Measurements from ENCODE around the gene PROZ.
"Not testable (repeated sequence)": the region's sequence is repeated elsewhere in the genome, so short reads cannot be mapped to it uniquely, and the experiment has no call there.

GRCh38 chr13:113111821-113112220 is 46.6 kb upstream of the PROZ start:
- TF ChIP-seq POLR2A (IDR thresholded peaks at IDR 0.05; ENCODE audit: low read length); RCOR1 (IDR thresholded peaks at IDR 0.05; ENCODE audit: low read depth, low read length); CTCF (IDR thresholded peaks at IDR 0.05); RFX5 (IDR thresholded peaks at IDR 0.05); EHMT2 (IDR thresholded peaks at IDR 0.05; ENCODE audit: low read depth); HDAC2 (IDR thresholded peaks at IDR 0.05); NPAS2 (CRISPR knock-in tag; IDR thresholded peaks at IDR 0.05; ENCODE audit: borderline replicate concordance); FOSB (CRISPR knock-in tag; IDR thresholded peaks at IDR 0.05); MAZ (IDR thresholded peaks at IDR 0.05; ENCODE audit: borderline replicate concordance, low read depth, low read length); RAD21 (conservative IDR thresholded peaks at IDR 0.05 in 1 of 2, IDR thresholded peaks at IDR 0.05 in 1 of 2); JUN (IDR thresholded peaks at IDR 0.05); EP300 (IDR thresholded peaks at IDR 0.05); REST (IDR thresholded peaks at IDR 0.05): not testable (repeated sequence)
- TF ChIP-seq, protein P1, sequence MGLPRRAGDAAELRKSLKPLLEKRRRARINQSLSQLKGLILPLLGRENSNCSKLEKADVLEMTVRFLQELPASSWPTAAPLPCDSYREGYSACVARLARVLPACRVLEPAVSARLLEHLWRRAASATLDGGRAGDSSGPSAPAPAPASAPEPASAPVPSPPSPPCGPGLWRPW (IDR thresholded peaks at IDR 0.05) = not testable (repeated sequence)
